Ramos (cell line): Measurements from ENCODE around the gene C1QL1.

Experiments
- in situ Hi-C: fragments of 300-500 bp; cut with MboI; formaldehyde crosslinking; loops from one replicate; pipeline ENCODE4 v1.14.3; 2022; ENCODE audit warnings: low sequenced_read_pairs; ENCODE audit not compliant: unreplicated experiment

The C1QL1 gene

DNA sequence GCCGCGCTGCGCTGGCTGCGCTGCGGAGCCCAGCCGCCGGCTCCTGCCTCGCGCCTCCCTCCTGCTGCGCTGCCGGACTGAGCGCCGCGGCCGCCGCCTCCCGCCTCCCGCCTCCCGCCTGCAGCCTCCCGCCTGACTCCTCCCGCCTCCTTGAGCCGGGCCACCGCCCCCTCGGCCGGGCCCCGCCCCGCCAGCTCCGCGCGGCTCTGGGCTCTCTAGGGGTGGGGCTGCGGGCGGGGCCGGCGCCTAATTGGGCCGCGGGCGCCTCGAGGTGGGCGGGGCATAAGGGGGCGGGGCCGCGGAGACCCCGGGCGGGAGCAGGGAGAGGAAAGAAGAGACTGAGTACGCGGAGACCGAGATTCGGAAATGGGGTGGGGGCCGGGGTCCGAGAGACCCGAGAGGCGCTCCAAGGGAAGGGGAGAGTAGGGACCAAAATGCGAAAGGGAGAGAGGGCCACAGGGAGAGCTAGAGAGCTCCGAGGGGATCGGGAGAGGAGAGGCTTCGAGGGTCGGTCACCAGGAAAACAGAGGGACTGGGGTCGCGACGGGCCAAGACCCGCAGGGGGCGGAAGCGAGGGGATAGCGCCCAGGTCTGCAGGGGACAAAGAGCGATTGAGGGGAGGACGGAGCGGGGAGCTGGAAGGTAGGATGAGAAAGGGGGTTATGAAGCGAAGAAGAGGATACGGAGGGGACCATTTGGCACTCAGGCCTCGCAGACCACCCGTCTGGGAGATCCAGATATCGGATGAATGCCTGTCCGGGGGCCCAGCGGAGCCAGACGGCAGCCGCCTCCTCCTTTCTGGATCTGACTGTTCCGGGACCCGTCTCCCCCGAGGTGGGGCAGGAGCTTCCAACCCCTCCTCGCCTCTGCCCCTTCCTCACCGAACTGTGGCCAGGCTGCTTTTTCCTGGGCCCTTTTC lies at the start of gene C1QL1:
TSS of gene C1QL1 (minus strand) at position 79 of the 919 bp plus-strand sequence. CDS start 255 bp downstream, outside the sequence.
- in situ Hi-C loops = no loop called here

DNA sequence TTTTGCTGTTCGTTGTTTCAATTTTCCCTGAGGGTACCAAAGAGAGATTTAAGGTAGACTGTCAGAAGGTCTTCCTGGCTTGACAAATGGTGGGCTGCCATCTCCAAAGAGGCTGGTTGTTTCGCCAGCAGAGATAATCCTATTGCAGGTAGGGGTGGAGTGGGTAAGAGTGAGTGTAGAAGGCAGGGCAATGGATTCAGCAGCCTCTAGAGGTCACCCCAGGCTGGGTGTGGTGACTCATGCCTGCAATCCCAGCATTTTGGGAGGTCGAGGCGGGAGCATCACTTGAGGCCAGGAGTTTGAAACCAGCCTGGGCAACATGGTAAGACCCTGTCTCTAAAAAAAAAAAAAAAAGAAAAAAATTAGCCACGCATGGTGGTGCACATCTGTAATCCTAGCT lies 48.7 kb upstream of the C1QL1 start:
- in situ Hi-C loops = no loop called here

DNA sequence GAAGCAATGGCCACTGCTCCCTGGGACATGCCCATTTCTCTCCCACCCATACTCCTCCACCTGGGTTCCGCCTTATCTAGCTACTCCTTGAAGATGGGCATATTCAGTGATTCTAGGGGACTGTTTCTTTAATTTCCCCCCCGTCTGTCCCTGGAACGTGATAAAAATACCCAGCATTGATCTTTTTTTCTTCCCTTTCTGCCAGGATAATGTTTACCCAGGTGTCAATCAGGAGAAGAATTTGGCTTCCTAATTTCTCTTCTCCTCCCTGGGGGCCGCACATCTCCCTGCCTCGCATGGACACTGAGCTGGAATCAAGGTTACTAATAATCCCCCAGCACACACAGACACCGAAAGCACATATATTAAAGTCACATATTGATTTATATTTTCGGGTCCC lies 48.1 kb upstream of the C1QL1 start:
- in situ Hi-C loops = no loop called here

DNA sequence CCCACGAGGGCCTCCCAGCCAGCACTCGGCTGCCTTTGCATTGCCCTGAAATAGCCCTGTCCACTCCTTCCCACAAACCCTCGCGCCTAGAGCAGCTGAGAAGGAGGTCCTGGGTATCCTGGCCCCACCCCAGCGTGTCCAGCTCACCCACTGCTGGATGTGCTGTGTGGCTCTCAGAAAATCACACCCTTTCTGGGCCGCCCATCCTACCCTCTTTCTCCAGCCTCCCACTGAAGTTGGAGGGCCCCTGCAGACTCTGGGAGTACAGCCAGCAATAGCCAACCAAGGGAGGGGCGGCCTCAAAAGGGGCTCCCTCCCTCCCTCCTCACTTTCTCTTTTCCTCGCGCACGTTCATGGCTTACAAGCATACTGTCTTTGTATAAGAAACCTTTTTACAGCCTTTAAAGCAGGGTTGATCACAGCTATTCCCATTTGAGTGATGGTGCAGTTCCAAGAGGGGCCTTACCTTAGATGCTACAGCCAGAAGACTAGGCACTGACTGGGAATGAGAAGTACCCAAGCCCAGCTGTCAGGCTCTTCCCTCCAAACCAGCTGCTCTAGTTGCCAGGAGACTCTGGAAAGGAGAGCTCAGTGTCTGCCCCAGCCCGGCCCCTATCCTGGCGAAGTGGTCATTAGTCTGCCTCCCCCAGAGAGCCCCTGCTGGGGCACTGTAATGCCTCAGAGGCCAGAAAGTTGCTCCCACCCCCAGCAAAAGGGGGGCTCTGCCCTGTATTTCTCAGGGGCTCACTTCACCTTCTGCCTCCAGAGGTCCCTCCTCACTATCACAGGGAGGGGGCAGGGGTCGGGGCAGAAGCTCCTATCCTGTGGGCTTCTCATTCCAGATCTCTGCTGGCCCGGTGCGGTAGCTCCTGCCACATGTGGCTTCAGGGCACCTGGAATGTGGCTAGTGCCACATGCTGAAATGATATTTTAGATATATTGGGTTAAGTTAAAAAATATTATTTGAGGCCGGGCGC lies 45.2 kb upstream of the C1QL1 start:
- in situ Hi-C loops = no loop called here

DNA sequence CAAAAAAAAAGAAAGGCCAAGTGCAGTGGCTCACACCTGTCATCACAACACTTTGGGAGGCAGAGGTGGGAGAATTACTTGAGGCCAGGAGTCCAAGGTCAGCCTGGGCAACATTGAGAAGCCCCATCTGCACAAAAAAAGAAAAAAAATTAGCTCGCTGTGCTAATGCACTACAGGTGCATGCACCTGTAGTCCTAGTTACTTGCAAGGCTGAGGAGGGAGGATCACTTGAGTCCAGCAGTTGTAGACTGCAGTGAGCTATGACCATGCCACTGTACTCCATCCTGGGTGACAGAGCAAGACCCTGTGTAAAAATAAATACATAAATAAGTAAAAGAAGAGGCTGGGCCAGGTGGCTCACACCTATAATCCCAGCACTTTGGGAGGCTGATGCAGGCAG lies 43.7 kb upstream of the C1QL1 start:
- in situ Hi-C loops = no loop called here

DNA sequence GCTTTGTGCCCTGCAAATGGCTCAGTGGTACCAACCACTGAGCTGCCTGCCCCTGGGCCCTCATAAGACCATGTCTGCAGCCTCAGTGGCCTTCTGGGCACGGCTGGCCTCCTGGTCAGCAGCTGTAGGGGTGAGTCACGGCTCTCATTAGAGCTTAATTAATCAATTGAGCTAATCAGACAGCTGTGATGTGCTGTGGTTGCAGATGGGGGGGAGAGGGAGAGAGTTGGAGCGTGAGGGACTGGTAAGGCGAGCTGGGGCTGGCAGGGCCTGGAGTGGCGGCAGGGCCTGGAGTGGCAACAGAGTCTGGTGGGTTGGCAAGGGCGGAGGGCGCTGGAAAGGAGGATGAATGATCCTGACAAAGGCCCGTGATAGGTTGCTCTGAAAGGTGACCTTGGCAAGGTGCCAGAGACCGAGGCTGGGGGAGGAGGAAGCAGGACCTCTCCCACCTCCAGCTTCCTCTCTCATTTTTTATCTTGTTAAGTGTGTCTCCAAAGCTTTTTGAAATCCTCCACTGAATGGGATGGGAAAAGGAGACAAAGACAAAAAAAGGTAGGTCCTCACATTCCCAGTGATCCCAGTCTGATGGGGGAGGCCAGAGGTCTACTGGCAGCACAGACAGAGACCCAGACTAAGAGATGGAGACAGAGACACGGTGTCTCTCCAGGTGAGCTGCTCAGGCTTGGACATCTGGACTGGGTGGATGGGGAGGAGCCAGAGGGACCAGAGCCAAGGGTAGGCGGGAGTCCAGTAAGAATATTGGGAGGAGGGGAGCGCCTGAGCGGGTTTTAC lies 41.8 kb upstream of the C1QL1 start:
- in situ Hi-C loops = no loop called here

DNA sequence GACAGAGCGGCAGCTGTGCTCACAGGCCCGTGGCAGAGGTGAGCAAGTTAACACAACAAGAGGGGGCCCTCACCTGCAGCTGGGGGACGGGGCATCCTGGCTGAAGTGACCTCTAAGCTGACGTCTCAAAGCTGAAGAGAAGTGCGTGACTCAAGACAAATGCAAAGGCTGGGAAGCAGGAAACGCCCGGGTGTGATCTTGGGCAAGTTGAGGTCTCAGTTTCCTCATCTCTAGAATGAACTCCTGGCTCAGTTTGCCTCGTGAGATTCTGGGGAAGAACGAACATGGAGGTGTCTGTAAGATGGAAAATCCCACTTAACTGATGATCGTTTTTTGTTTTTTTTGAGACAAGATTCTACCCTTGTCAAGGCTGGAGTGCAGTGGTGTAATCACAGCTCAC lies 40.1 kb upstream of the C1QL1 start:
- in situ Hi-C loops = no loop called here

DNA sequence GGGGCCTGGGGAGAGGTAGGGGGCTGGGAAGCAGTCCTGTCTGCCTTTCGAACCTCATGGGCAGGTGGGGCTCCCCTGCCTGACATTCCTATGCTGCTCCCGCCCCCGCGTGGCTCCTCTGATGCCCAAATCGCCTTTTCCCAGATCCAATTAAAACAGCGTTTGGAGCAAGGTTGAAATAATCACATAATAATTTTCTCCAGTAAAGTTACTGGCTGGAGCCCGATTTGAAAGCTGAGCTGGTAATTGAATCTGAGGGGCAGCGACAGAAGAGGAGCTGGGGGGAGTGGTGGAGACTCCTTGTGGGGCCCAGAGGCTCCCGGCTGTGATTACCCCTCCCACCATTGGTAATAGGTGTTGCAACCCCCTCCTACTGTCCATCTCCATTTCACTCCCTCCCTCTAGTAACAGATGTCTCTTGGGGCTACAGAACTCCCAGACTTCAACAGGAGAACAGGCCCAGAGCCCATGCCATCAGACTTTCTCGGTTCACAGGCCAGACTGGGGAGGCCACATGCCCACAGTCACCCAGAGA lies 38.9 kb upstream of the C1QL1 start:
- in situ Hi-C loops = no loop called here

DNA sequence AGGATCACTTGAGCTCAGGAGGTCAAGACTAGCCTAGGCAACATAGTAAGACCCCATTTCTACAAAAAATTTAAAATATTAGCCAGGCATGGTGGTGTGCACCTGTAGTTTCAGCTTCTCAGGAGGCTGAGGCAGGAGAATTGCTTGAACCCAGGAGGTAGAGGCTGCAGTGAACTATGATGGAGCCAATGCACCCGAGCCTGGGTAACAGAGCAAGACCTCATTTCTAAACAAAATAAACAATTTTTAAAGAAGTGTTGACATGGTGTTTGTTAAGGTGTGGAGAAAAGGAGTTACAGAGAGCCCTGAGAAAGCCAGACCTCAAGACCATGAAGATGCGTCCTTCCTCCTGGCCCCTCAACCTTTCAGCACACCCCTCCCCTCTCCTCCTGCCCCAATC lies 37.6 kb upstream of the C1QL1 start:
- in situ Hi-C loops = no loop called here

DNA sequence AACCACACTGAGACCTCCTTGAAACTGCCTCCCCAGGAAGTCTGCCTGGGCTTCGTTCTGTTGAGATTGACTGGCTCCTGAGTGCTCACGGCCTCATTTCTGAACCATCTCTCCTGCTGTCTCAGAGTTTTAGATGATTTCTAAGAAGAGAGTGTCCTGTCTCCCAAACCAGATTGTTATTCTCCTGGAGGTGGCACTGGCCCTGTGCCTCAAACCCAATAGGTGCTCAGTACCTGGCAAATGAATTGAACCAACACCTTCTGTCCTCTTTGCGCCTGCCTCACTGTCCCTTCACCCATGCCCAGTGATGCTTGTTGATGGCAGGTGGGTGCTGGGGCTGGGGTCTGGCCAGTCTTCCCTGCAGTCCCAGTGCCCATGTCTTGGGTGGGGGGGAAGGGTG lies 36.3 kb upstream of the C1QL1 start:
- in situ Hi-C loops = no loop called here

DNA sequence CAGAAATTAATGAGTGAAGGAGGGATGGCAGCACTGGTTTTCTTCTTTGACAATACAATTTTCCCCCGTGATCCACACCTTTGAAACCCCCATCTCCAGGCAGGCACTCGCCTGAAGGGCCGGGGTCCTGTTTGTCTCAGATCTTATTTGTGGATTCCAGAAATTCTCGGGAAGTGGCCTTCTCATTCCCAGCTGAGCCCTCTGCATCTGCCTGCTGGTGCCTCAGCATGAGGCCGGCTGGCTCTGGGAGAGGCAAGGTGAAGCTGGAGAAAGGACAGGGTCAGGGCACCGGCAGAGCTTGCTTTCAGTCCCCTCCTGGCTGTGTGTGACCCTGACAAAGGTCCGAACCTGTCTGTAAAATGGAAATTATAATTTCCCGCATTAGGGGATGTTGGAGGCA lies 35.8 kb upstream of the C1QL1 start:
- in situ Hi-C loops = no loop called here

DNA sequence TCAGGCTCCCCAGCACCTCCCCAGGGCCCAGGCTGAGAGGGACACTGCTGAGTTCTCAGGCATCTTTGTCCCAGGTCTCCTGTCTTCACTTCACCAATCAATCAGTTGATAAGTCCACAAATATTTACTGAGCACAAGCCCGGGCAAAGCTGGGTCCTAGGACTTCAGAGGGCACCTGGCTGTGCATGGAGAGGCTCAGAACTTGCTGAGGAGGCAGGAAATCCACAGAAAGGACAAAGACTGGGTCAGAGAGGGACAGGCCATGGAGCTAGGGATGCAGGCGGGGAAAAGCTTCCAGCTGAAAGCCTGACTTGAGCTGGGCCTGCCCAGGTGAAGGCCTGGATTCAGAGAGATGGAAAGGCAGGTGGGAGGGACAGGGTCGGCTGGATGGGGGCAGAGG lies 33.2 kb upstream of the C1QL1 start:
- in situ Hi-C loops = no loop called here

DNA sequence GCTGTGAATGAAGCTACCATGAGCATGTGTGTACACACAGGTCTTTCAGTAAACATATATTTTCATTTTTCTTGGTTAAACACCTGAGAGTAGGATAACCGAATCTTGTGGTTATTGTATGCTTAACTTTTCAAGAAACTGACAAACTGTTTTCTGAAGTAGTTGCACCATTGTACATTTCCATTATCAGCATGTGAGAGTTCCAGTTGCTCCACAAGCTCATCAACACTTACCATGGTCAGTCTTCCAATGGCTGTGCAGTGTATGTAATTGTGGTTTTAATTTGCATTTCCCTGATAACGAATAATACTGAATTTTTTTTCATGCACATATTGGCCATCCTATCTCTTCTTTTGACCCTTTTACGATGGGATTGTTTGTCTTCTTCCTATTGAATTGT lies 31.3 kb upstream of the C1QL1 start:
- in situ Hi-C loops = no loop called here

DNA sequence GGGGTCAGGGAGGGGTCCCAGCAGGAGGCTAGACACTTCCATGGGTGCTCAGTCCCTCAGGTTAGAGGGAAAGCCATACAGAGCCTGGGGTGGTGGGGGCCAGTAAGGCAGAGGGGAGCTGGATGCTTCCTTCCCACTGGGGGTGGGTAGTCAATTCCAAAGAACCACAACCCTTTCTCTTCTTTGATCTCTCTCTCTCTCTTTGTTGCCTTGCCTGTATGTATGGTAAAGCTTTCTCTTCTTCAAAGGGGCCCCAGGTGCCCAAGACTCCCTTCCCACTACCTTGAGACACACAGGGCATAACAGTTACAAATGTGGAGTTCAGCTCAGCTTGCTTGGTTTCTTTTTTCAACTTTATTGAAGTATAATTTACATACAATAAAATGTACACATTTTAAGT lies 30.5 kb upstream of the C1QL1 start:
- in situ Hi-C loops = no loop called here

DNA sequence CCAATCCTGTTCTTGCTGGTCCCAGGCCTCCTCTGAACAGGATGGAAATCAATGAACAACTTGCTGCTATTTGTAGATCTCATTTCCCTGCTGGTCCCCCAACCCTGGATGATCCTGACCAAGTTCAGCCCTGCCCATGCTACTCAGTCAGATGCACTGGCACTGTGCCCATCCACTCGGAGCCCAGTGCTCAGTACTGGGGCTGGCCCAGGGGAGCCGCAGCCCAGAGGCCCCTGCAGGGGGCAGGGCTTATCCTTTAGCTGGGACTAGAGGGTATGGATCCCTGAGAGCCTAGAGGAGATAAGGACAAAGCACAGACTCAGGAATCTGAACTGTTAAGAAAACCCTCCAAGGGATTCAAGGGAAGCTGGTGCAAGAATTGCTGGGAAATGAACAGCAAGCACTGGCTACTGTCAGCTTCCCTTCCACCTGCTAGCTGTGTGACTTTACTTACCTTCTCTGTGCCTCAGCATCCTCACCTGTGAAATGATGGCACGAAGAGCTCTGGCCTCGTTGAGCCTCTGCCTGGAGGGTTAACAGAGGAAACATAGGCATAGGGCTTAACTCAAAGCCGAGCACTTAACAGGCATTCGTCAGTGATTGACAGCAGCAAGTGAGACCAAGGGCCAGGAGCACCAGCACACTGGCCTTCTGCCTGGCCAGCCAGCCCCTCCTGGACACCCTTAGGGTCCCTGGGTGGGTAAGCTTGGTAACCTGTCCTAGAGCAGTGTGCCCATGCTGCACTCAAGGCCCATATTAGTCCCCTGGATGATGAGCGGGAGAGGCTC lies 29.8 kb upstream of the C1QL1 start:
- in situ Hi-C loops = no loop called here

DNA sequence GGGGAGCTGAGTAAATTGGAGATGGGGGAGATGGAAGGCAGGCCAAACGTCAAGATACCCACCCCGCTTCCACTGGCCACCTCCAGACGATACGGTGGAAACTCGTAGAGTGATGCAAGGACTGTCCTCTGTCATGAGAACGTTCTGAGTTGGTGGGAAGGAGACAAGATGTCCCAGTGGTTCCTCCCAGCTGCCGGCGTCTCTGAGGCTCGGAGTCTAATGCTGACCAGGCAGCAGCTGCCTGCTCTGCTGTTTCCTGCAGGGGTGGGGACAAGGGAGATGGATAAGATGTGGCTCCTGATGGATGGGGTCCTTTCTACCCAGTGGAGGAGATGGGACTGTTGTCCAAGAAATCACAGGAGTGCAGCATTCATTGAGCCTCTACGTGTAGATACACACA lies 28.2 kb upstream of the C1QL1 start:
- in situ Hi-C loops = no loop called here

DNA sequence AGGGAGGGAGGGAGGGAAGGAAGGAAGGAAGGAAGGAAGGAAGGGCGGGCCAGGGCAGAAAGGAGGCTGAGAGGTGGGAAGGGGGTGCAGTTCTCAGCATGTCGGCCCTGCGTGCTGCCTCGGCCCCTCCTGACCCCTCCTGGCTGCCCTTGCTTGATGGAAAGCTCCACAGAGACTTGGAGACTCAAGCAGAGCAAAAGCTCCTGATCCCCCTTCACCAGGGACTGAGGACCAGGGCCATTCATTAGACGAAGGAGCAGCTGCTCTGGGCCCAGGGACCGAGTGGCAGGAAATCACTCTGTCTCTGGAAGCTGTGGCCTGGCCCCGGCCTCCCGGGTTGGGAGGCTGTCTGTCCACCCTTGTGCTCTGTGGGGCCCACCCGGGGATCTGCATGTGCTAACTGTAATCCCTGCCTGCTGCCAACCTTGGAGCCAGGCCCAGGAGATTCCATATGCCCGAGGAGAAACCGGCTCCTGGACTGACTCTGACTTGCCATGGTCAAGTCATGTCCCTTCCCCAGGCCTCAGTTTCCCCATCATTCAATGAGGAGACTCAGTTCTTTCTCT lies 27.4 kb upstream of the C1QL1 start:
- in situ Hi-C loops = no loop called here

DNA sequence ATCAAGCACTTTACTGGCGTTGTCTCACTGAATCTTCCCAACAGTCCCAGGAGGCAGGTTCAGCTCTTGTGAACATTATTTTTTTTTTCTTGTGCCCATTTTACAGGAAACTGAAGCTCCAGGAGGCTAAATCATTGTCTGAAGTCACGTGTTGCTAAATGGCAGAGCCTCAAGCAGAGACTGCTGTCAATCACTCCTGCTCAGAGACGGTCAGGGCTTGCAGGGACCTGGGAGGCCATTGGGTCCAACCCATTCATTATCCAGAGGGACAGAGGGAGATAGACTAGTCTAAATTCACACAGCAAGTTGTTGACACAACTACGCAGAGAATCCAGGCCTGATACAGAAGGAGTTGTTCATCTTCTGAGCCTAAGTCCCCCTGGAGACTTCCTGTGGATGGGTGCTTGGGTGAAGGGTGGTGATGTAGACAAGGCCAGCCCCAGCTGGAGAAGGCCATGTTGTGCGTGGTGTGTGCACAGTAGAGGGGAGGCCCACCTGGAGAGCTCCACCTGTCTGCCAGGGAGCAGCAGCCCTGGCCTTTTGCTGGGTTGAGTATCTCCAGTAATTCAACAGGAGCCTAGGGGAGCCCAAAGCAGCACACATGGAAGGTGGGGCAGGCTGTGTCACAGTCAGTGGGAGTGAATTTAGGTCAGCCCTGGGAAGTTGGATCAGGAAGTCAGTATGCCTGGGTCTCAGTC lies 24.3 kb upstream of the C1QL1 start:
- in situ Hi-C loops = no loop called here
